OCI-LY3 (cell line): ENCODE data around the gene DPYD.

Experiments used
- H2AFZ ChIP-seq: fragments of 200-600, 300-600 bp; shearing (Covaris generic); 2 replicates; pipeline ENCODE4 v1.6.0; 2014; ENCODE audit warnings: antibody characterized with exemption, low read depth, low read length
- H3K27ac ChIP-seq: fragments of 200-600, 300-600 bp; sonication (generic); 2 replicates; pipeline ENCODE4 v1.5.1; 2014; ENCODE audit warnings: mild to moderate bottlenecking, low read length, moderate library complexity, mixed read lengths
- H3K27me3 ChIP-seq: fragments of 200-600, 300-600 bp; sonication (generic); 2 replicates; pipeline ENCODE4 v1.6.1; 2014; ENCODE audit warnings: low read depth, low read length, mixed read lengths
- H3K36me3 ChIP-seq: fragments of 200-600, 300-600 bp; sonication (generic); replicated peaks from 2 replicates; pipeline ENCODE3; 2014; ENCODE audit warnings: low read depth, low read length, mixed read lengths
- H3K4me1 ChIP-seq: fragments of 300-600, 200-600 bp; sonication (generic); 2 replicates; pipeline ENCODE4 v1.6.1; 2014; ENCODE audit warnings: low read length, mixed read lengths
- H3K4me2 ChIP-seq: fragments of 200-600, 300-600 bp; sonication (generic); 2 replicates; pipeline ENCODE4 v1.6.1; 2014; ENCODE audit warnings: low read length, mixed read lengths
- H3K4me3 ChIP-seq: fragments of 300-600, 200-600 bp; sonication (generic); 2 replicates; pipeline ENCODE4 v1.5.1; 2014; ENCODE audit warnings: antibody characterized with exemption, mild to moderate bottlenecking, low read length, moderate library complexity
- H3K79me2 ChIP-seq: fragments of 300-600, 200-600 bp; shearing (Covaris generic); 2 replicates; pipeline ENCODE4 v1.6.1; 2014; ENCODE audit warnings: mild to moderate bottlenecking, low read length, mixed read lengths
- H3K9ac ChIP-seq: fragments of 300-600, 200-600 bp; shearing (Covaris generic); 2 replicates; pipeline ENCODE4 v1.6.0; 2014; ENCODE audit warnings: mild to moderate bottlenecking, low read length, moderate library complexity
- H3K9me3 ChIP-seq: fragments of 200-600, 300-600 bp; shearing (Covaris generic); 2 replicates; pipeline ENCODE4 v1.6.1; 2014; ENCODE audit warnings: low read length, mixed read lengths; ENCODE audit not compliant: insufficient read depth
- H4K20me1 ChIP-seq: fragments of 200-600, 300-600 bp; sonication (generic); 2 replicates; pipeline ENCODE4 v1.6.1; 2016; ENCODE audit warnings: low read length, mixed read lengths; ENCODE audit not compliant: insufficient read depth
- EZH2phosphoT487 ChIP-seq: fragments of 200-600 bp; shearing (Covaris generic); IDR thresholded peaks from 2 replicates; pipeline ENCODE4 v1.6.1; 2018; ENCODE audit warnings: antibody characterized with exemption, mixed run types, low read depth
- TF ChIP-seq, protein P1 (sequence below): fragments of 200-600, 300-600 bp; sonication (generic); IDR thresholded peaks from 2 replicates; pipeline ENCODE4 v1.5.1; 2014; ENCODE audit warnings: antibody characterized with exemption, low read length, low read depth

The DPYD gene

DNA sequence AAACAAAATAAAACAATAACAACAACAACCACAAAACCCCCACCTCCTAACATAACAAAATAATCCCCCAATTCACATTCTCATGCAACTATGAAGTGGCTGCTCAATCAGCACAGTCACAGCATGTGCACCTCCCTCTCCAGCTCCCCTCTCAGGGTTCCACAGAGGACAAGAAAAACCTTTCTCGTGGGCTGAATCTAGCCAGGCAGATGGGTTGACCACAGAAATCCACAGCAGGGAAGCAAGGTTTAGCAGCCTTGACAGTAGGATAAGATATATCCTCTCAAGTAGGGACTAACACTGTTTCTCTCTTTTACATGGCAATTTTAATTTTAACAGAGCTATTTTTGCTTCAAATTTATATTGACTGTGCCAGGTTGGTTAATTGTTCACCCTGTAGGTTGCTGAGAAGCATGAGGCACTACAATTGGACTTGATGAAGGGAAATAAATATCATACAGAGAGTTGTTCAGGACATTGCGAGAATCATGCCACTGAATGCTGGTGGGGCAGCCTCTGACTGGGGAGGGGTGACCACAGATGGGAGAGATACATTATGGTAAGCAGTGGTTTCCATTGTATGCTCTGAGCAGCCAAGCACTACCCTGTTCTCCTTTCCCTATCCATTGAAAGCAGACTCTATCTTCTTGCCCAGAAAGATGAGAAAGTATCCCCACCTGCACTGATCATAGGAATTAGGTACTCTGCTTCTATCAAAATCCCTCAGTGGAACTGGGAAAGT lies 535.1 kb downstream of the DPYD start:
- Histone ChIP-seq H3K27ac (no peak overlapping the region), H3K4me1 (no peaks in the 10 kb centered on the region), H3K27me3 (no peaks in the 10 kb centered on the region), H3K4me2 (no peak overlapping the region), H3K9ac (no peak overlapping the region), H3K79me2 (no peaks in the 10 kb centered on the region), H4K20me1 (no peaks in the 10 kb centered on the region), H2AFZ (no peak overlapping the region), H3K9me3 (no peaks in the 10 kb centered on the region), H3K36me3 (no peaks in the 10 kb centered on the region), H3K4me3 (no peak overlapping the region)
- TF ChIP-seq, protein P1, sequence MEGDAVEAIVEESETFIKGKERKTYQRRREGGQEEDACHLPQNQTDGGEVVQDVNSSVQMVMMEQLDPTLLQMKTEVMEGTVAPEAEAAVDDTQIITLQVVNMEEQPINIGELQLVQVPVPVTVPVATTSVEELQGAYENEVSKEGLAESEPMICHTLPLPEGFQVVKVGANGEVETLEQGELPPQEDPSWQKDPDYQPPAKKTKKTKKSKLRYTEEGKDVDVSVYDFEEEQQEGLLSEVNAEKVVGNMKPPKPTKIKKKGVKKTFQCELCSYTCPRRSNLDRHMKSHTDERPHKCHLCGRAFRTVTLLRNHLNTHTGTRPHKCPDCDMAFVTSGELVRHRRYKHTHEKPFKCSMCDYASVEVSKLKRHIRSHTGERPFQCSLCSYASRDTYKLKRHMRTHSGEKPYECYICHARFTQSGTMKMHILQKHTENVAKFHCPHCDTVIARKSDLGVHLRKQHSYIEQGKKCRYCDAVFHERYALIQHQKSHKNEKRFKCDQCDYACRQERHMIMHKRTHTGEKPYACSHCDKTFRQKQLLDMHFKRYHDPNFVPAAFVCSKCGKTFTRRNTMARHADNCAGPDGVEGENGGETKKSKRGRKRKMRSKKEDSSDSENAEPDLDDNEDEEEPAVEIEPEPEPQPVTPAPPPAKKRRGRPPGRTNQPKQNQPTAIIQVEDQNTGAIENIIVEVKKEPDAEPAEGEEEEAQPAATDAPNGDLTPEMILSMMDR = no peak
- TF ChIP-seq EZH2phosphoT487 = no peak

DNA sequence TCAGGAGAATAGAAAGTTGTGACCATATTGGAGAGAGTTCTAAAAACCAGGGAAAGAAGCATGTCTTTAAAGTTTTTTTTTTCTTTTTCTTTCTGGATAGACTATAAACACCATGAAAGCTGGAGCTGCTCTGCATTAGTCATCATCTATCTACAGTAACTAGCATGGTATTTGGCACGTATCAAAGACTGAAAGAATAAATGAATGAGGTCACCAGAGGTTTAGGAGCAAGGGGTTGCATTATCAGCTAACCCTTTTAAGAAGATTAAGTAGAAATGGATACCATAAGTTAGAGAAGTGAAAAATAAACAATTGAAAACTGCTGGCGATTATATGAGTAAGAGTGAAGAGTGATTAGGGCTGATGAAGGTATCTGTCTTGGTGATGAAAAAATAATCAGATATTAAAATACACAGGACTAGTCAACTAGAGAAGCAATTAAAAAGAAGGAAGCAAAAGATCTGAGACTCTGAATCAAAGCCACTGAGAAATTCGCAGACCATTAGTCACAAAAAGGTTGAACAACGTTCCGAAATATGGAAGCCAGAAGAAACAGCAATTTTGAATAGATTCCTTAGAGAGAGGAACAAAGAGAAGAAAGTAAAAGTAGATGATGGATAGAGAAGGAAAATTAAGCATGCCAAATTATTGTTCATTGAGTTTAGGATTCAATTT lies 536.4 kb downstream of the DPYD start:
- no peak overlapping the region for H3K4me3 ChIP-seq
- H3K27me3 ChIP-seq = no peaks in the 10 kb centered on the region
- no peak overlapping the region for H3K9ac ChIP-seq
- H2AFZ ChIP-seq = no peak overlapping the region
- 0 out of 2 replicates have a peak overlapping the region, but pooled peaks have one; percentile 9 for H3K4me2 ChIP-seq
- H3K4me1 ChIP-seq = no peaks in the 10 kb centered on the region
- no peaks in the 10 kb centered on the region for H3K36me3 ChIP-seq
- H3K27ac ChIP-seq = no peak overlapping the region
- H3K79me2 ChIP-seq = no peaks in the 10 kb centered on the region
- H4K20me1 ChIP-seq = no peaks in the 10 kb centered on the region
- TF ChIP-seq, protein P1 = no peak
- TF ChIP-seq EZH2phosphoT487 = no peak
- H3K9me3 ChIP-seq = no peaks in the 10 kb centered on the region

DNA sequence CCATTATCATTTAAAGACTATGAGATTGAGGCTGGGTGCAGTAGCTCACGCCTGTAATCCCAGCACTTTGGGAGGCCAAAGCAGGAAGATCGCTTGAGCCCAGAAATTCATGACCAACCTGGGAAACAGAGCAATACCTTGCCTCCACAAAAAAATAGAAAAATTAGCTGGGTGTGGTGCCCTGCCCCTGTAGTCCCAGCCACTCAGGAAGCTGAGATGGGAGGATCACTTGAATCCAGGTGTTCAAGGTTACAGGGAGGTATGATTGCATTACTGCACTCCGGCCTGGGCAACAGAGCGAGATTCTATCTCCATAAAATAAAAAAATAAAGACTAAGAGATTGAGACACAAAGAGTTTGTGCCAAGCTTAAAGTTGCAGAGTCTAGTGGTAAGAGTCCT lies 537.0 kb downstream of the DPYD start:
- Histone ChIP-seq H3K4me2 (no peak overlapping the region), H4K20me1 (no peaks in the 10 kb centered on the region), H2AFZ (no peak overlapping the region), H3K79me2 (no peaks in the 10 kb centered on the region), H3K4me3 (no peak overlapping the region), H3K27me3 (no peaks in the 10 kb centered on the region), H3K27ac (no peak overlapping the region), H3K36me3 (no peaks in the 10 kb centered on the region), H3K9me3 (no peaks in the 10 kb centered on the region), H3K9ac (no peak overlapping the region), H3K4me1 (no peaks in the 10 kb centered on the region)
- TF ChIP-seq EZH2phosphoT487 = no peak
- TF ChIP-seq, protein P1 = no peak

DNA sequence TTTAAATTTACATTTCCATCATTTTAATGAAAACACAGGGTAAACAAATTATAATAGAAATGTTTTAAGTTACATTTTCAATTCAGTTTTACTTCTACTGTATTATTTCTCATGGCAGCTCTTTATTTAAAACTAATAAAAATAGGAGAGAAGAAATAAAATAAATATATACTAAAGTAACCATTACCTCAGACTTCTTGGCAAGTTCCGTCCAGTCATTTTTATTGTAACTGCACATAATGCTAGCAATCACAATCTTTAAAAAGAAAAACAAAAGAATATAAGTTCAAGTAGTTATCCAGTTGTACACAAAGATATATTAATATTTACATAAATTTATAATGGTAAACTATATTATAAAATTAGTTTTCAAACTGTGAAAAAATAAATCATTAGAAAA lies 538.6 kb downstream of the DPYD start:
- Histone ChIP-seq H3K9me3 (no peaks in the 10 kb centered on the region), H3K9ac (no peak overlapping the region), H3K4me1 (no peaks in the 10 kb centered on the region), H3K4me2 (no peak overlapping the region), H3K79me2 (no peaks in the 10 kb centered on the region), H3K27ac (no peak overlapping the region), H4K20me1 (no peaks in the 10 kb centered on the region), H2AFZ (no peak overlapping the region), H3K27me3 (no peaks in the 10 kb centered on the region), H3K36me3 (no peaks in the 10 kb centered on the region), H3K4me3 (no peak overlapping the region)
- TF ChIP-seq, protein P1 = no peak
- no peak for TF ChIP-seq EZH2phosphoT487
